Measurements from ENCODE around the gene DCC.

GRCh38 chr18:52914148-52914547 is 574.2 kb downstream of the DCC start:
- TF ChIP-seq EZH2 (optimal IDR thresholded peaks at IDR 0.05; ENCODE audit: low read depth, low read length) (no peak), CTCF (IDR thresholded peaks at IDR 0.05; ENCODE audit: low read length) (no peak), EZH2phosphoT487 (IDR thresholded peaks at IDR 0.05; ENCODE audit: low read length) (no peak)

Measured in MM.1S (cell line).